ENCODE data around the gene NUTM2B. TPM values are rescaled to one million over a fixed set of nuclear protein-coding genes. Genes with fewer than 3 reads are reported as not detected.

NUTM2B gene
- total RNA-seq = 1 to 10 TPM in 1 of 2 donors, under 1 TPM in 1; 0.33 to 1.0 TPM

GRCh38 chr10:79702927-79703326 is at the start of gene NUTM2B:
TSS of gene NUTM2B (plus strand) at chr10:79703227. CDS start at chr10:79703610, 383 bp downstream.

Other genes with a start within 250 kb of the NUTM2B start
- gene EIF5AL1, start 190.7 kb upstream of the NUTM2B start, total RNA-seq = 1 to 10 TPM in 1 of 2 donors, under 1 TPM in 1; 1.00 to 1.0 TPM
- gene SFTPA2, start 142.8 kb upstream of the NUTM2B start, total RNA-seq = not detected
- not detected for gene SFTPA1, start 92.3 kb upstream of the NUTM2B start, total RNA-seq
- gene NUTM2E, start 123.5 kb downstream of the NUTM2B start, total RNA-seq = not detected
- gene SFTPD, start 245.9 kb downstream of the NUTM2B start, total RNA-seq = not detected

Data from melanocyte of skin (primary cell).